A673 (cell line): ENCODE measurements around the gene ALDOA.

Experiments used
- CTCF ChIP-seq: fragments of 300-800, 200-600 bp; sonication (generic); conservative IDR thresholded peaks from 2 replicates; pipeline ENCODE4 v1.5.1; 2017; ENCODE audit warnings: low read depth, mild to moderate bottlenecking, antibody characterized with exemption, low read length, moderate library complexity, mixed read lengths
- EZH2 ChIP-seq: fragments of 200-600 bp; sonication (generic); IDR thresholded peaks from 2 replicates; pipeline ENCODE4 v1.6.1; 2017; ENCODE audit warnings: borderline replicate concordance, low read depth, mild to moderate bottlenecking, mixed read lengths, antibody characterized with exemption, low read length; ENCODE audit not compliant: poor library complexity, severe bottlenecking

GRCh38 chr16:30064729-30065101 lies 845 bp upstream of the ALDOA start:
- TF ChIP-seq CTCF: no peak
- no peak for TF ChIP-seq EZH2
